22Rv1 (cell line): ENCODE measurements around the gene ADAMTS3.

ENCODE experiments used
- ZFX ChIP-seq: fragments of 450-650 bp; IDR thresholded peaks from 2 replicates; pipeline ENCODE4 v1.6.1; 2017; ENCODE audit warnings: antibody characterized with exemption, borderline replicate concordance
- TF ChIP-seq, protein P1 (sequence below): fragments of 450-650 bp; IDR thresholded peaks from 2 replicates; pipeline ENCODE4 v1.5.1; 2017; ENCODE audit warnings: mild to moderate bottlenecking

DNA sequence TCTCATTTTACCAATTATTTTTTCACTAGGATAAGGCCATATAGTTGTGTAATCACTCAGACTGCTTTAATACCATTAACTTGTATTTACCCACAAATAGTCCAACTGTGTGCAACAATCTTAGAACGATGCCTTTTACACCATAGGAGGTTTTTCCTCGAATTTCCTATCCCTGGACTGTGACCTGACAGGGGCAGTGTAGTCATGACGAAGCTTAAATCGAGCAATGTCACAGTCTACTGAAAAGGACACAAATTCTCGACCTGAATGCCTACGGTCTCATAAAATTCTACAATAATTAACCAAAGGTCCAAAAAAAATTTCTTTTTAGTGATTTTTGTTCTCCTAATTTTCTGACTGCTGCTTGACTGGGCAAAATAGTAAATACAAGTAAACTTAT lies 208.9 kb downstream of the ADAMTS3 start:
- TF ChIP-seq, protein P1, sequence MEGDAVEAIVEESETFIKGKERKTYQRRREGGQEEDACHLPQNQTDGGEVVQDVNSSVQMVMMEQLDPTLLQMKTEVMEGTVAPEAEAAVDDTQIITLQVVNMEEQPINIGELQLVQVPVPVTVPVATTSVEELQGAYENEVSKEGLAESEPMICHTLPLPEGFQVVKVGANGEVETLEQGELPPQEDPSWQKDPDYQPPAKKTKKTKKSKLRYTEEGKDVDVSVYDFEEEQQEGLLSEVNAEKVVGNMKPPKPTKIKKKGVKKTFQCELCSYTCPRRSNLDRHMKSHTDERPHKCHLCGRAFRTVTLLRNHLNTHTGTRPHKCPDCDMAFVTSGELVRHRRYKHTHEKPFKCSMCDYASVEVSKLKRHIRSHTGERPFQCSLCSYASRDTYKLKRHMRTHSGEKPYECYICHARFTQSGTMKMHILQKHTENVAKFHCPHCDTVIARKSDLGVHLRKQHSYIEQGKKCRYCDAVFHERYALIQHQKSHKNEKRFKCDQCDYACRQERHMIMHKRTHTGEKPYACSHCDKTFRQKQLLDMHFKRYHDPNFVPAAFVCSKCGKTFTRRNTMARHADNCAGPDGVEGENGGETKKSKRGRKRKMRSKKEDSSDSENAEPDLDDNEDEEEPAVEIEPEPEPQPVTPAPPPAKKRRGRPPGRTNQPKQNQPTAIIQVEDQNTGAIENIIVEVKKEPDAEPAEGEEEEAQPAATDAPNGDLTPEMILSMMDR = no peak
- TF ChIP-seq ZFX = no peak
